Measurements from ENCODE around the gene PCNX2.

- TF ChIP-seq CTCF (conservative IDR thresholded peaks at IDR 0.05) (no peak), EZH2 (IDR thresholded peaks at IDR 0.05; ENCODE audit: low read depth) (no peak)
Measured at GRCh38 chr1:233066087-233066486, 229.4 kb downstream of the PCNX2 start.

All from PC-9 (cell line).